H9 (cell line): Measurements from ENCODE around the gene SEMA4D. TPM values are rescaled to one million over a fixed set of nuclear protein-coding genes. Genes with fewer than 3 reads are reported as not detected.

ENCODE experiments used
- DNase-seq: peaks from one replicate; pipeline ENCODE4 v3.0.0-alpha.2; 2017
- H2AFZ ChIP-seq: one replicate; pipeline ENCODE4 v1.6.1; 2013; ENCODE audit warnings: mild to moderate bottlenecking, low read length, control low read depth, moderate library complexity
- H2AK5ac ChIP-seq: 2 replicates; pipeline ENCODE4 v1.6.1; 2013; ENCODE audit warnings: low read length, control low read depth, mixed read lengths; ENCODE audit not compliant: insufficient read length
- H2BK120ac ChIP-seq: one replicate; pipeline ENCODE4 v1.6.1; 2013; ENCODE audit warnings: low read depth, mild to moderate bottlenecking, low read length, control low read depth, inconsistent platforms; ENCODE audit not compliant: poor library complexity, severe bottlenecking
- H2BK12ac ChIP-seq: 2 replicates; pipeline ENCODE4 v1.6.1; 2013; ENCODE audit warnings: low read length, control low read depth, mixed read lengths, low read depth; ENCODE audit not compliant: insufficient read length
- H2BK15ac ChIP-seq: 2 replicates; pipeline ENCODE4 v1.6.1; 2013; ENCODE audit warnings: low read depth, low read length, control low read depth
- H2BK20ac ChIP-seq: one replicate; pipeline ENCODE4 v1.6.1; 2013; ENCODE audit warnings: low read depth, mild to moderate bottlenecking, low read length, control low read depth, inconsistent platforms; ENCODE audit not compliant: poor library complexity, severe bottlenecking
- H2BK5ac ChIP-seq: 2 replicates; pipeline ENCODE4 v1.6.1; 2013; ENCODE audit warnings: low read length, control low read depth, mixed read lengths; ENCODE audit not compliant: insufficient read length
- H3K14ac ChIP-seq: 2 replicates; pipeline ENCODE4 v1.6.1; 2013; ENCODE audit warnings: low read length, control low read depth; ENCODE audit not compliant: insufficient read depth
- H3K18ac ChIP-seq: 2 replicates; pipeline ENCODE4 v1.6.1; 2013; ENCODE audit warnings: low read depth, mild to moderate bottlenecking, mixed read lengths, low read length, control low read depth; ENCODE audit not compliant: insufficient read length
- H3K23ac ChIP-seq: 2 replicates; pipeline ENCODE4 v1.6.1; 2013; ENCODE audit warnings: low read length, control low read depth, mixed read lengths, low read depth; ENCODE audit not compliant: insufficient read length
- H3K23me2 ChIP-seq: 2 replicates; pipeline ENCODE4 v1.6.1; 2013; ENCODE audit warnings: low read depth, mild to moderate bottlenecking, mixed read lengths, low read length, control low read depth; ENCODE audit not compliant: insufficient read length, poor library complexity, severe bottlenecking
- H3K27ac ChIP-seq: 2 replicates; pipeline ENCODE4 v1.5.1; 2013; ENCODE audit warnings: low read length, control low read depth, mixed read lengths, low read depth; ENCODE audit not compliant: insufficient read length
- H3K27me3 ChIP-seq: 2 replicates; pipeline ENCODE4 v1.6.1; 2013; ENCODE audit warnings: low read length, control low read depth, inconsistent platforms; ENCODE audit not compliant: insufficient read depth
- H3K4ac ChIP-seq: 2 replicates; pipeline ENCODE4 v1.6.1; 2013; ENCODE audit warnings: low read depth, mild to moderate bottlenecking, control low read depth, inconsistent platforms, low read length, moderate library complexity
- H3K4me1 ChIP-seq: 2 replicates; pipeline ENCODE4 v1.6.1; 2013; ENCODE audit warnings: low read length, control low read depth, inconsistent platforms; ENCODE audit not compliant: insufficient read depth
- H3K4me2 ChIP-seq: 2 replicates; pipeline ENCODE4 v1.6.1; 2013; ENCODE audit warnings: low read length, control low read depth, mixed read lengths; ENCODE audit not compliant: insufficient read length, insufficient read depth
- H3K56ac ChIP-seq: 2 replicates; pipeline ENCODE4 v1.6.1; 2013; ENCODE audit warnings: low read depth, mild to moderate bottlenecking, mixed read lengths, low read length, control low read depth; ENCODE audit not compliant: insufficient read length
- H3K79me1 ChIP-seq: 2 replicates; pipeline ENCODE4 v1.6.1; 2013; ENCODE audit warnings: low read depth, mild to moderate bottlenecking, moderate library complexity, low read length, control low read depth, inconsistent platforms; ENCODE audit not compliant: insufficient read depth, poor library complexity, severe bottlenecking
- H3K79me2 ChIP-seq: 2 replicates; pipeline ENCODE4 v1.6.1; 2013; ENCODE audit warnings: low read length, control low read depth, inconsistent platforms; ENCODE audit not compliant: insufficient read depth
- H3K9ac ChIP-seq: 2 replicates; pipeline ENCODE4 v1.6.1; 2013; ENCODE audit warnings: low read length, control low read depth, mixed read lengths; ENCODE audit not compliant: insufficient read length; ENCODE audit errors: extremely low read depth
- H3K9me3 ChIP-seq: one replicate; pipeline ENCODE4 v1.6.1; 2013; ENCODE audit warnings: low read depth, low read length, inconsistent platforms; ENCODE audit not compliant: control insufficient read depth
- H3T11ph ChIP-seq: one replicate; pipeline ENCODE4 v1.6.1; 2013; ENCODE audit warnings: mild to moderate bottlenecking, low read length, control low read depth, inconsistent platforms
- H4K20me1 ChIP-seq: one replicate; pipeline ENCODE4 v1.6.1; 2013; ENCODE audit not compliant: control insufficient read depth, insufficient read length, insufficient read depth
- H4K5ac ChIP-seq: 2 replicates; pipeline ENCODE4 v1.6.1; 2013; ENCODE audit warnings: low read depth, mild to moderate bottlenecking, mixed read lengths, low read length, control low read depth; ENCODE audit not compliant: insufficient read length
- H4K8ac ChIP-seq: replicated peaks from 2 replicates; pipeline ENCODE4 v1.6.1; 2013; ENCODE audit warnings: low read length, control low read depth, mixed read lengths, low read depth; ENCODE audit not compliant: insufficient read length
- H4K91ac ChIP-seq: 2 replicates; pipeline ENCODE4 v1.6.1; 2013; ENCODE audit warnings: low read depth, mild to moderate bottlenecking, moderate library complexity, mixed read lengths, low read length, control low read depth; ENCODE audit not compliant: insufficient read length
- H3K27ac Mint-ChIP-seq, 3 experiments: 2 replicates in 2 of 3; 3 replicates in 1 of 3; pipeline ENCODE4 v1.8.0; 2020 to 2021; ENCODE audit warnings: mixed read lengths in 3 of 3, mild to moderate bottlenecking in 1 of 3, moderate library complexity in 1 of 3
- H3K27me3 Mint-ChIP-seq: 2 replicates; pipeline ENCODE4 v1.8.0; 2021; ENCODE audit warnings: low read depth, mild to moderate bottlenecking, moderate library complexity, mixed read lengths
- H3K36me3 Mint-ChIP-seq, 3 experiments: 2 replicates in 2 of 3; 3 replicates in 1 of 3; pipeline ENCODE4 v1.8.0; 2020 to 2021; ENCODE audit warnings: low read depth in 3 of 3, mixed read lengths in 3 of 3; ENCODE audit not compliant: insufficient read depth in 1 of 3
- H3K4me1 Mint-ChIP-seq, 2 experiments: 2 replicates each; pipeline ENCODE4 v1.8.0; 2020; ENCODE audit warnings: mixed read lengths in 2 of 2
- H3K4me3 Mint-ChIP-seq, 2 experiments: 2 replicates in 1 of 2; 3 replicates in 1 of 2; pipeline ENCODE4 v1.8.0; 2020 to 2021; ENCODE audit warnings: mild to moderate bottlenecking in 2 of 2, mixed read lengths in 2 of 2, moderate library complexity in 1 of 2
- H3K9me3 Mint-ChIP-seq, 2 experiments: 2 replicates in 1 of 2; 3 replicates in 1 of 2; pipeline ENCODE4 v1.8.0; 2020; ENCODE audit warnings: mild to moderate bottlenecking in 2 of 2, mixed read lengths in 2 of 2, moderate library complexity in 1 of 2
- CTCF ChIP-seq: fragments of 200-600 bp; sonication (generic); conservative IDR thresholded peaks from 3 replicates; pipeline ENCODE4 v1.8.0; 2021; ENCODE audit warnings: antibody characterized with exemption, mild to moderate bottlenecking
- WGBS: extraction: QIAGEN DNeasy Blood & Tissue Kit; methylation state at CpG from one replicate; pipeline ENCODE4 v1.1.7; 2013; ENCODE audit warnings: missing lambda C conversion rate, low lambda C conversion rate, mixed read lengths; ENCODE audit not compliant: insufficient read length; ENCODE audit errors: extremely low coverage; 5-methylcytosine and 5-hydroxymethylcytosine counted together
- total RNA-seq: library from RNA; stranded (reverse); gene quantifications from 2 replicates; pipeline ENCODE4 v1.2.1, GENCODE V29; 2021

SEMA4D gene
- total RNA-seq, 1 experiment from 2014 or later = 47.2 TPM

DNA sequence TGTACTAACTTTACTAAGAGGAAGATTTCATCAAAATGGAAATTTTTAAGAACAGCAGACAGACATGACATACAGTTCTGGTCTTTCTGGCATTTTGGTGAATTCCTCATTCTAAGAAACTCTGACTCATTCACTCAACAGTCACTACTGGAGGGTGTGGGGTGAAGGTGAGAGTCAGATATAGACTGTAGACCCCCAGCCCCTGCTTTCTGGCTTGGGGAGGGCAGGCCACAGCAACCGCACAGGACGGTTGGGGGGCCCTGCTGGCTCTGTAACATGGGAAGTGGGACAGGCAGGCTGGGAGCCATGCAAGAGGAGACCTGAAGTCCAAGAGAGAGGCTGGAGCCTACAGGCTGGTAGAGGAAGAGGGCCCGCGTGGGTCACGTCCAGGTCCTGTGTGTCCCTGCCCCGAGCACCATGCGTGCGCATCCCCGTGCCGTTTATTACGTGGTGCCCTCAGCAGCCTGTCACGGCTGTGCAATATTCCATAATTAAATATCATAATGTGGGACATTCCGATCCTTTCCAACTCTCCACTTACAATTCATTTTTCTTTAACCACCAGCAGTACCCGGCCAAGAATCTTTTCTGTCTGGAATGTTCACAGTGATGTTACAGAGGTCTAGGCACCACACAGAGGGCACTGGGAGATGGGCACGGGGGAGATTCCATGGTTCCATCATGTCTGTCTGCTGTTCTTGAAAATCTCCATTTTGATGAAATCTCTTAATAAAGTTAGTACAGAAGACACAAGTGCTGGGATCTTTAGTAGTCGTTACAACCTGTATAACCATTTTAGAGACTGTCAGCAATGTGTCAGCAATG is 75.5 kb downstream of the SEMA4D start:
- Histone ChIP-seq H3K18ac (no peak overlapping the region), H3K23me2 (no peaks in the 10 kb centered on the region), H3K56ac (no peak overlapping the region), H2BK12ac (no peak overlapping the region), H3K14ac (no peak overlapping the region), H3K27me3 (no peaks in the 10 kb centered on the region), H3K4me1 (no peaks in the 10 kb centered on the region), H4K8ac (no peak overlapping the region), H2AK5ac (no peak overlapping the region), H3K9ac (no peak overlapping the region), H4K5ac (no peak overlapping the region), H3K79me2 (peaks cover 4% of the 10 kb centered on the region; the same call in 1 of the 2 replicates), H3K4me2 (no peak overlapping the region), H2BK120ac (no peak overlapping the region), H2BK15ac (no peak overlapping the region), H4K91ac (no peak overlapping the region), H2BK5ac (no peak overlapping the region), H2AFZ (no peak overlapping the region), H3K23ac (no peak overlapping the region), H4K20me1 (no peaks in the 10 kb centered on the region), H3T11ph (no peak overlapping the region), H3K27ac (no peak overlapping the region), H2BK20ac (no peak overlapping the region), H3K4ac (no peak overlapping the region), H3K9me3 (no peaks in the 10 kb centered on the region), H3K79me1 (peaks cover 4% of the 10 kb centered on the region)
- Mint-ChIP-seq H3K27ac (no peak overlapping the region), H3K27me3 (no peaks in the 10 kb centered on the region), H3K4me1 (peaks cover 15 to 24% of the 10 kb centered on the region in 2 experiments), H3K36me3 (peaks cover 10 to 18% (median 11%) of the 10 kb centered on the region in 3 experiments; a peak in 6 of 7 replicates), H3K4me3 (no peak overlapping the region), H3K9me3 (peaks cover 0 to 11% of the 10 kb centered on the region in 2 experiments; a peak in 4 of 5 replicates)
- no peak for TF ChIP-seq CTCF
- no peak for DNase-seq
- no CpG with 5 or more reads among the region's 16 CpGs for WGBS
